CD8-positive, alpha-beta memory T cell (primary cell): ENCODE data around the gene NEGR1. TPM values are rescaled to one million over a fixed set of nuclear protein-coding genes. Genes with fewer than 3 reads are reported as not detected.

ENCODE experiments used
- CTCF ChIA-PET: fragments of 350-600 bp; sonication (Branson Sonifier 250); formaldehyde crosslinking; loops from one replicate; lab custom pipeline; 2021; ENCODE audit warnings: antibody characterized with exemption; lab: Charles Lee
- POLR2A ChIA-PET: fragments of 350-600 bp; sonication (Branson Sonifier 250); formaldehyde crosslinking; loops from one replicate; lab custom pipeline; 2021; ENCODE audit warnings: antibody characterized with exemption; lab: Charles Lee
- DNase-seq, 5 donors: peaks; one replicate each; pipeline versions ENCODE4 v3.0.0 to v3.0.0-alpha.2; 2020 to 2022; ENCODE audit warnings: mixed read lengths in 1 of 5
- H3K27ac ChIP-seq: one replicate; pipeline ENCODE4 v1.7.0; 2013; ENCODE audit warnings: low read depth, mild to moderate bottlenecking, low read length, moderate library complexity
- H3K27me3 ChIP-seq: 2 replicates; pipeline ENCODE4 v1.7.0; 2013; ENCODE audit warnings: low read length, mild to moderate bottlenecking; ENCODE audit not compliant: insufficient read depth, poor library complexity, severe bottlenecking
- H3K36me3 ChIP-seq: 2 replicates; pipeline ENCODE4 v1.7.0; 2013; ENCODE audit warnings: mild to moderate bottlenecking, low read length, moderate library complexity; ENCODE audit not compliant: insufficient read depth
- H3K4me1 ChIP-seq: 2 replicates; pipeline ENCODE4 v1.7.0; 2013; ENCODE audit warnings: mild to moderate bottlenecking, low read length, moderate library complexity; ENCODE audit not compliant: insufficient read depth
- H3K4me3 ChIP-seq: 2 replicates; pipeline ENCODE4 v1.7.0; 2013; ENCODE audit warnings: mild to moderate bottlenecking, low read length
- H3K9me3 ChIP-seq: 2 replicates; pipeline ENCODE4 v1.7.0; 2013; ENCODE audit warnings: mild to moderate bottlenecking, low read length
- H3K27ac Mint-ChIP-seq, 8 donors: one replicate each; pipeline ENCODE4 v1.8.0; 2020 to 2021; ENCODE audit warnings: mixed read lengths in 8 of 8, mild to moderate bottlenecking in 6 of 8, inconsistent platforms in 3 of 8, moderate library complexity in 3 of 8
- H3K27me3 Mint-ChIP-seq, 2 donors: one replicate each; pipeline ENCODE4 v1.8.0; 2020 to 2021; ENCODE audit warnings: mixed read lengths in 2 of 2, mild to moderate bottlenecking in 1 of 2, moderate library complexity in 1 of 2
- H3K36me3 Mint-ChIP-seq, 3 donors: one replicate each; pipeline ENCODE4 v1.8.0; 2020 to 2021; ENCODE audit warnings: mixed read lengths in 3 of 3, inconsistent platforms in 1 of 3, mild to moderate bottlenecking in 1 of 3
- H3K4me1 Mint-ChIP-seq, 3 donors: one replicate each; pipeline ENCODE4 v1.8.0; 2020 to 2021; ENCODE audit warnings: mixed read lengths in 3 of 3, inconsistent platforms in 1 of 3, mild to moderate bottlenecking in 1 of 3
- H3K4me3 Mint-ChIP-seq, 7 donors: one replicate each; pipeline ENCODE4 v1.8.0; 2020 to 2021; ENCODE audit warnings: mixed read lengths in 7 of 7, mild to moderate bottlenecking in 6 of 7, moderate library complexity in 4 of 7, inconsistent platforms in 2 of 7
- H3K9me3 Mint-ChIP-seq, 5 donors: one replicate each; pipeline ENCODE4 v1.8.0; 2020 to 2022; ENCODE audit warnings: mixed read lengths in 5 of 5, mild to moderate bottlenecking in 3 of 5, moderate library complexity in 2 of 5, inconsistent platforms in 1 of 5
- polyA plus RNA-seq: library from polyadenylated mRNA; unstranded; fragments of 300-500 nt; fragmentation: Illumina TruSeq; gene quantifications from one replicate; pipeline ENCODE4 v1.2.3, GENCODE V29; 2021
- total RNA-seq, 2 experiments: library from RNA; stranded (reverse); gene quantifications; one replicate each; pipeline ENCODE4 v1.2.3, GENCODE V29; 2021

NEGR1 gene
- total and polyA plus RNA-seq, 3 experiments from 2014 or later: not detected

- ChIA-PET POLR2A (no interaction called here), CTCF (no interaction called here)
- no peak overlapping the region for H3K27ac Mint-ChIP-seq
- Histone ChIP-seq H3K9me3 (no peaks in the 10 kb centered on the region), H3K4me3 (no peak overlapping the region), H3K27ac (no peak overlapping the region), H3K27me3 (no peaks in the 10 kb centered on the region), H3K4me1 (no peaks in the 10 kb centered on the region), H3K36me3 (no peaks in the 10 kb centered on the region)
- H3K36me3 Mint-ChIP-seq: no peaks in the 10 kb centered on the region
- no peak for DNase-seq
- H3K9me3 Mint-ChIP-seq: peaks cover 6 to 17% (median 8%) of the 10 kb centered on the region in 5 donors
- no peak overlapping the region for H3K4me3 Mint-ChIP-seq
- H3K27me3 Mint-ChIP-seq: no peaks in the 10 kb centered on the region
- no peaks in the 10 kb centered on the region for H3K4me1 Mint-ChIP-seq
Observed at GRCh38 chr1:71668065-71668464, 614.3 kb downstream of the NEGR1 start.

- no peak overlapping the region for H3K4me3 Mint-ChIP-seq
- ChIA-PET POLR2A (no interaction called here), CTCF (no interaction called here)
- H3K9me3 ChIP-seq: no peaks in the 10 kb centered on the region
- no peak for DNase-seq
- H3K4me1 ChIP-seq: no peaks in the 10 kb centered on the region
- no peaks in the 10 kb centered on the region for H3K27me3 ChIP-seq
- H3K9me3 Mint-ChIP-seq: peaks cover 6 to 13% (median 8%) of the 10 kb centered on the region in 5 donors
- H3K27ac Mint-ChIP-seq: no peak overlapping the region
- H3K4me1 Mint-ChIP-seq: no peaks in the 10 kb centered on the region
- no peak overlapping the region for H3K4me3 ChIP-seq
- H3K27ac ChIP-seq: no peak overlapping the region
- no peaks in the 10 kb centered on the region for H3K27me3 Mint-ChIP-seq
- H3K36me3 ChIP-seq: no peaks in the 10 kb centered on the region
- no peaks in the 10 kb centered on the region for H3K36me3 Mint-ChIP-seq
Observed at GRCh38 chr1:71667216-71667615, 615.1 kb downstream of the NEGR1 start.

GRCh38 chr1:71666609-71667008 lies 615.7 kb downstream of the NEGR1 start:
- Histone ChIP-seq H3K4me1 (no peaks in the 10 kb centered on the region), H3K4me3 (no peak overlapping the region), H3K36me3 (no peaks in the 10 kb centered on the region), H3K27me3 (no peaks in the 10 kb centered on the region), H3K9me3 (no peaks in the 10 kb centered on the region), H3K27ac (no peak overlapping the region)
- Mint-ChIP-seq H3K27me3 (no peaks in the 10 kb centered on the region), H3K9me3 (peaks cover 4 to 8% (median 6%) of the 10 kb centered on the region in 5 donors), H3K27ac (no peak overlapping the region), H3K4me1 (no peaks in the 10 kb centered on the region), H3K36me3 (no peaks in the 10 kb centered on the region), H3K4me3 (no peak overlapping the region)
- ChIA-PET POLR2A (no interaction called here), CTCF (no interaction called here)
- no peak for DNase-seq

GRCh38 chr1:71660411-71660810 lies 621.9 kb downstream of the NEGR1 start:
- no peaks in the 10 kb centered on the region for H3K4me1 ChIP-seq
- H3K9me3 ChIP-seq: no peaks in the 10 kb centered on the region
- CTCF ChIA-PET: no interaction called here
- H3K4me1 Mint-ChIP-seq: no peaks in the 10 kb centered on the region
- no peaks in the 10 kb centered on the region for H3K36me3 ChIP-seq
- H3K27me3 Mint-ChIP-seq: no peaks in the 10 kb centered on the region
- POLR2A ChIA-PET: no interaction called here
- H3K36me3 Mint-ChIP-seq: no peaks in the 10 kb centered on the region
- H3K27me3 ChIP-seq: no peaks in the 10 kb centered on the region
- no peak overlapping the region for H3K4me3 Mint-ChIP-seq
- no peak for DNase-seq
- no peak overlapping the region for H3K27ac Mint-ChIP-seq
- no peak overlapping the region for H3K4me3 ChIP-seq
- no peak overlapping the region for H3K27ac ChIP-seq
- H3K9me3 Mint-ChIP-seq: peaks cover 4 to 17% (median 8%) of the 10 kb centered on the region in 5 donors

- POLR2A ChIA-PET: no interaction called here
- Histone ChIP-seq H3K4me1 (no peaks in the 10 kb centered on the region), H3K27me3 (no peaks in the 10 kb centered on the region), H3K27ac (no peak overlapping the region), H3K4me3 (no peak overlapping the region), H3K36me3 (no peaks in the 10 kb centered on the region), H3K9me3 (no peaks in the 10 kb centered on the region)
- no peak for DNase-seq
- Mint-ChIP-seq H3K27me3 (no peaks in the 10 kb centered on the region), H3K36me3 (no peaks in the 10 kb centered on the region), H3K9me3 (peaks cover 0 to 30% (median 8%) of the 10 kb centered on the region in 5 donors), H3K4me3 (no peak overlapping the region), H3K4me1 (no peaks in the 10 kb centered on the region), H3K27ac (no peak overlapping the region)
- CTCF ChIA-PET: interaction anchor here (0.6 kb wide), 1 partner anchor 1500 kb away, joined by 3 read pairs; no protein-coding TSS in a partner anchor
Observed at GRCh38 chr1:71657891-71658679, 624.3 kb downstream of the NEGR1 start.

- no peak overlapping the region for H3K27ac ChIP-seq
- no peaks in the 10 kb centered on the region for H3K4me1 Mint-ChIP-seq
- no peaks in the 10 kb centered on the region for H3K36me3 Mint-ChIP-seq
- POLR2A ChIA-PET: no interaction called here
- peaks cover 0 to 33% (median 8%) of the 10 kb centered on the region in 5 donors for H3K9me3 Mint-ChIP-seq
- H3K36me3 ChIP-seq: no peaks in the 10 kb centered on the region
- no peak for DNase-seq
- H3K4me1 ChIP-seq: no peaks in the 10 kb centered on the region
- H3K4me3 ChIP-seq: no peak overlapping the region
- no peaks in the 10 kb centered on the region for H3K9me3 ChIP-seq
- H3K27ac Mint-ChIP-seq: no peak overlapping the region
- H3K27me3 ChIP-seq: no peaks in the 10 kb centered on the region
- H3K27me3 Mint-ChIP-seq: no peaks in the 10 kb centered on the region
- CTCF ChIA-PET: no interaction called here
- H3K4me3 Mint-ChIP-seq: no peak overlapping the region
Observed at GRCh38 chr1:71656902-71657301, 625.4 kb downstream of the NEGR1 start.

- Mint-ChIP-seq H3K36me3 (no peaks in the 10 kb centered on the region), H3K9me3 (peaks cover 2 to 38% (median 8%) of the 10 kb centered on the region in 5 donors), H3K27ac (no peak overlapping the region), H3K4me3 (no peak overlapping the region), H3K27me3 (no peaks in the 10 kb centered on the region), H3K4me1 (no peaks in the 10 kb centered on the region)
- H3K4me1 ChIP-seq: no peaks in the 10 kb centered on the region
- H3K4me3 ChIP-seq: no peak overlapping the region
- H3K36me3 ChIP-seq: no peaks in the 10 kb centered on the region
- H3K27ac ChIP-seq: no peak overlapping the region
- no peak for DNase-seq
- POLR2A ChIA-PET: no interaction called here
- no peaks in the 10 kb centered on the region for H3K9me3 ChIP-seq
- no peaks in the 10 kb centered on the region for H3K27me3 ChIP-seq
- CTCF ChIA-PET: no interaction called here
Observed at GRCh38 chr1:71655604-71656003, 626.7 kb downstream of the NEGR1 start.

- Mint-ChIP-seq H3K4me3 (no peak overlapping the region), H3K9me3 (peaks cover 2 to 37% (median 7%) of the 10 kb centered on the region in 5 donors), H3K36me3 (no peaks in the 10 kb centered on the region), H3K4me1 (no peaks in the 10 kb centered on the region), H3K27ac (no peak overlapping the region), H3K27me3 (no peaks in the 10 kb centered on the region)
- Histone ChIP-seq H3K36me3 (no peaks in the 10 kb centered on the region), H3K27ac (no peak overlapping the region), H3K4me3 (no peak overlapping the region), H3K4me1 (no peaks in the 10 kb centered on the region), H3K27me3 (no peaks in the 10 kb centered on the region), H3K9me3 (no peaks in the 10 kb centered on the region)
- ChIA-PET CTCF (no interaction called here), POLR2A (no interaction called here)
- no peak for DNase-seq
Observed at GRCh38 chr1:71653952-71654351, 628.4 kb downstream of the NEGR1 start.
